Progenitor cell of endocrine pancreas (in vitro differentiated cells): ENCODE data around the gene TM9SF1. TPM values are rescaled to one million over a fixed set of nuclear protein-coding genes. Genes with fewer than 3 reads are reported as not detected.
A peak's percentile ranks its signal among the peaks of the same experiment; 100 is the strongest.

ENCODE experiments used
- DNase-seq: peaks from one replicate; pipeline ENCODE4 v3.0.0; 2021; ENCODE audit warnings: low spot score; ENCODE audit not compliant: unreplicated experiment
- H3K27ac Mint-ChIP-seq: 2 replicates; pipeline ENCODE4 v1.8.0; 2021; ENCODE audit warnings: mild to moderate bottlenecking, moderate library complexity, mixed read lengths
- H3K27me3 Mint-ChIP-seq: 2 replicates; pipeline ENCODE4 v1.8.0; 2021; ENCODE audit warnings: mixed read lengths
- H3K36me3 Mint-ChIP-seq: 2 replicates; pipeline ENCODE4 v1.8.0; 2022; ENCODE audit warnings: mixed read lengths; ENCODE audit not compliant: insufficient read depth
- H3K4me1 Mint-ChIP-seq: 2 replicates; pipeline ENCODE4 v1.8.0; 2021; ENCODE audit warnings: low read depth, mixed read lengths
- H3K4me3 Mint-ChIP-seq: 2 replicates; pipeline ENCODE4 v1.8.0; 2021; ENCODE audit warnings: low read depth, mild to moderate bottlenecking, moderate library complexity, mixed read lengths
- H3K9me3 Mint-ChIP-seq: 2 replicates; pipeline ENCODE4 v1.8.0; 2021; ENCODE audit warnings: low read depth, mixed read lengths
- CTCF ChIP-seq: fragments of 200-600 bp; sonication (generic); IDR thresholded peaks from one replicate; pipeline ENCODE4 v1.5.0; 2021; ENCODE audit warnings: antibody characterized with exemption, mild to moderate bottlenecking; ENCODE audit not compliant: unreplicated experiment
- total RNA-seq: library from RNA; stranded (reverse); gene quantifications from 2 replicates; pipeline ENCODE4 v1.2.1, GENCODE V29; 2021

TM9SF1 gene
- total RNA-seq, 1 donor from 2014 or later = 56.2 TPM

GRCh38 chr14:24213866-24214662 lies 18.8 kb upstream of the TM9SF1 start:
- peaks cover 9% of the 10 kb centered on the region for H3K36me3 Mint-ChIP-seq
- H3K4me1 Mint-ChIP-seq = peaks cover 22% of the 10 kb centered on the region
- peak overlapping the region; percentile 92 for H3K4me3 Mint-ChIP-seq
- H3K9me3 Mint-ChIP-seq = no peaks in the 10 kb centered on the region
- H3K27me3 Mint-ChIP-seq = no peaks in the 10 kb centered on the region
- DNase-seq = no peak
- TF ChIP-seq CTCF = no peak
- H3K27ac Mint-ChIP-seq = peak overlapping the region; percentile 97

- Mint-ChIP-seq H3K27ac (peak within 1 kb of the TSS; percentile 97), H3K4me3 (peak within 1 kb of the TSS; percentile 92), H3K36me3 (peaks cover 9% of the 10 kb centered on the region), H3K4me1 (peaks cover 22% of the 10 kb centered on the region), H3K27me3 (no peaks in the 10 kb centered on the region), H3K9me3 (no peaks in the 10 kb centered on the region)
- DNase-seq = peak; percentile 89
- peak; percentile 15 for TF ChIP-seq CTCF
These were observed 18.0 kb upstream of the TM9SF1 start, which contains the start of gene CHMP4A for GRCh38 chr14:24212924-24213865. TSS of gene CHMP4A (minus strand) at chr14:24213488. CDS start at chr14:24213439, 49 bp downstream.

GRCh38 chr14:24211311-24211710 lies 16.1 kb upstream of the TM9SF1 start:
- H3K27ac Mint-ChIP-seq = no peak overlapping the region
- H3K4me1 Mint-ChIP-seq = peaks cover 22% of the 10 kb centered on the region
- H3K9me3 Mint-ChIP-seq = no peaks in the 10 kb centered on the region
- peak overlapping the region; percentile 16 for H3K4me3 Mint-ChIP-seq
- peaks cover 18% of the 10 kb centered on the region for H3K36me3 Mint-ChIP-seq
- H3K27me3 Mint-ChIP-seq = no peaks in the 10 kb centered on the region
- no peak for TF ChIP-seq CTCF
- no peak for DNase-seq

GRCh38 chr14:24207625-24208024 lies 12.4 kb upstream of the TM9SF1 start:
- Mint-ChIP-seq H3K4me3 (no peak overlapping the region), H3K27me3 (no peaks in the 10 kb centered on the region), H3K36me3 (peaks cover 37% of the 10 kb centered on the region), H3K27ac (no peak overlapping the region), H3K4me1 (no peaks in the 10 kb centered on the region), H3K9me3 (peaks cover 5% of the 10 kb centered on the region)
- DNase-seq = no peak
- no peak for TF ChIP-seq CTCF

GRCh38 chr14:24207104-24207551 lies 11.9 kb upstream of the TM9SF1 start:
- Mint-ChIP-seq H3K4me1 (no peaks in the 10 kb centered on the region), H3K36me3 (peaks cover 42% of the 10 kb centered on the region), H3K27me3 (no peaks in the 10 kb centered on the region), H3K27ac (no peak overlapping the region), H3K9me3 (peaks cover 6% of the 10 kb centered on the region), H3K4me3 (no peak overlapping the region)
- DNase-seq = no peak
- TF ChIP-seq CTCF = no peak
